SH-SY5Y (cell line): ENCODE measurements around the gene STOM.

ENCODE experiments used
- GATA2 ChIP-seq: IDR thresholded peaks from 2 replicates; pipeline ENCODE4 v1.6.1; 2011; ENCODE audit warnings: mild to moderate bottlenecking, low read depth, low read length
- GATA3 ChIP-seq: IDR thresholded peaks from 2 replicates; pipeline ENCODE4 v1.6.1; 2011; ENCODE audit warnings: low read depth, mild to moderate bottlenecking, low read length, moderate library complexity

The STOM gene

GRCh38 chr9:121369595-121370265, at the start of gene STOM:
Gene STOM, minus strand, starts transcription at chr9:121370250. Its CDS starts 63 bp downstream, at chr9:121370187.
- peak; percentile 44; the same call in 1 of the 2 replicates for TF ChIP-seq GATA2
- TF ChIP-seq GATA3 = no peak

GRCh38 chr9:121411993-121412392, 41.9 kb upstream of the STOM start:
- TF ChIP-seq GATA3 (no peak), GATA2 (no peak)

- TF ChIP-seq GATA2 (no peak), GATA3 (no peak)
These were observed 35.8 kb upstream of the STOM start for GRCh38 chr9:121405899-121406298.

DNA sequence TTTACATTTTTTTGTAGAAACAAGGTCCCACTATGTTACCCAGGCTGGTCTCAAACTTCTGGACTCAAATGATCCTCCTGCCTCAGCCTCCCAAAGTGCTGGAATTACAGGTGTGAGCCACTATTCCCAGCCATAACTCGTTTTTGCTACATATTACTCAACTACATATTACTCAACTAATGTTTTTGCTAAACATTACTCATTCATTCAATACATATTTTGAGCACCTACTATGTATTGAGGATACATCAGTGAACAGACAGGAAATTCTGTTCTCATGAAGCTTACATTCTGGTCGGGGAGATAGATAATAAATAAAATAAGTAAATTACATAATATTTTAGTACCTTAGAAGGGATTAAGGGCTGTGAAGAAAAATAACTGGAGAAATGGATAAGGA, 34.9 kb upstream of the STOM start:
- TF ChIP-seq GATA3 = no peak
- no peak for TF ChIP-seq GATA2

DNA sequence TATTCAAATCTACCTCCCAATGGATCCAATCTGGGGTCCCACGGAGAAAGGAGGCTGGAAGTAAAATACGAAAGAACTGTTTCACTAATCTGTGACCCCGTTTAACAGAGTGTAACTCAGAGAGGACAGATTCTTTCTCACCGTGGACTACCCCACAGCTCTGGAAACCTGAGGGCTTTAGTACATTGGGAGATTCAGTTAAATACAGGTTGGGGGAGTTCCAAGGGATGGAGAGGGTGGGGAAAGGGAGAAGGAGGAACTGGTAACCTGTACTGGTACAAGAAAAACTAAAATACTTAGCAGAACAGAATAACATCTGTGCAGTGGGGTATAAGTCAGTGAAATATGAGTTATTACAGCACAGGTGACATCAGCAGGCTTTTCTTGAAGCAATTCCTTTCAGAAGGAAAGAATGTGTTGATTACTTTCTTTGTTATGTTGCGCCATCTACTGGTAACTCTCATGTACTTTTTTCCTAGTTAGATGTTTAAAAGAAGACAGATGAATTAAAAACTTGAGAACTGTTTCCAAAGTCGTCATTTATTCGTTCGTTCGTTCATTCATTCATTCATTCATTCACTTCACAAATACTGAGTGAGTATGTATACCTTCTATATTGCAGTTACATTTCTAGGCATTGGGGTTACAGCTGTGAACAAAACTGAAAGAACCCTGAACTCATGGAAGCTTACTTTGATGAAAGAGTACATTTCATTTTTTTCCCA, 30.0 kb upstream of the STOM start:
- no peak for TF ChIP-seq GATA3
- TF ChIP-seq GATA2 = no peak

DNA sequence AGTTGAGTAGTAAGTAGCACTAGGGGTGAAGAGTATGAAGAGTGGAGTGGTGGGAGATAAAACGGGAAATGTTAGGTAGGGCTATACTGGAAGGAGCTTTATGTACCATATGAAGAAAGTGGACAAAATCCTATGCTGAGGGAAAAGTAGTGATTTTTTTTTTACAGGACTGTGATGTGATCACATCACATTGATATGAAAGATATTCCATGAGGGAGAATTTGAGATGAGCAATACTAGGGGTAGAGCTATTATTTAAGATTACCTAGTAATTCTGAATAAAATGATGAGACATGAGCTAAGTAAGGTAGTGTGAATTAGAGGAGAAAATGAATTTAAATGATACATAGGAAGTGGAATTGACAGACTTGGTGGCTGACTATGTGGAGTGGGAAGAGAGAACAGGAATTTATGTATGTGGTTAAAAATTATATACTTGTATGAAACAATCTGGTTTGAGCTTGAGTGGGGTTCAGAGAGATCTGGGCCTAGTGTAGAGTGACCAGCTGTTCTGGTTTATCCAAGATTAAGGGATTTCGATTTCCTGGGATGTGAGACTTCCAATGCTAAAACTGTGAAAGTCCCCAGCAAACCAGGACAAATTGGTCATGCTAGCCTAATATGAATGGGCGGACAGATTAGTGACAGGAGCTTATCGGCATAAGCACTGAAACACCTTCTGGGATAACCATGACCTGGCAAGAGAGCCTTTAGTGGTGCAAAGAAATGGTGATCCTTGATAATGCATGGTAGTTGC, 29.3 kb upstream of the STOM start:
- no peak for TF ChIP-seq GATA2
- TF ChIP-seq GATA3 = no peak

GRCh38 chr9:121398374-121398773, 28.3 kb upstream of the STOM start:
- TF ChIP-seq GATA3 (no peak), GATA2 (no peak)

- TF ChIP-seq GATA2 (no peak), GATA3 (no peak)
These were observed 25.5 kb upstream of the STOM start for GRCh38 chr9:121395558-121395957.

DNA sequence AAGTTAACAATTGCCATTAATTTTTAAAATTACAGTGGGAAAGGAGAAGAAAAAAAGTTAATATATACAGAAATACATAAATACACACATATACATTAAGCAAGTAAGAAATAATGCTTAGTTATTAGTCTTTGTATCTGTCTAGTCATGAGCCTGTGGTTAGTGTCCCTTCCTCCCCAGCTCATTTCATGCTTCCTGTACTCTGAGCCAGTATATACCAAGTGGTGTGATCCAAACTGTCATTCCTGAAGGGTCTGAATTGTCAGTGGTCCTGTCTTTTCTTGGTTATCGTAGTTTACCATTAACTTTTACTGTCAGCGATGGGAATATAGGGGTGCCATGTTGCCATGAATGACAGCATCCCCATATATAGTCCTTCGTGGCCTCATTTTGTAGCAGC, 24.2 kb upstream of the STOM start:
- TF ChIP-seq GATA2 (no peak), GATA3 (no peak)

DNA sequence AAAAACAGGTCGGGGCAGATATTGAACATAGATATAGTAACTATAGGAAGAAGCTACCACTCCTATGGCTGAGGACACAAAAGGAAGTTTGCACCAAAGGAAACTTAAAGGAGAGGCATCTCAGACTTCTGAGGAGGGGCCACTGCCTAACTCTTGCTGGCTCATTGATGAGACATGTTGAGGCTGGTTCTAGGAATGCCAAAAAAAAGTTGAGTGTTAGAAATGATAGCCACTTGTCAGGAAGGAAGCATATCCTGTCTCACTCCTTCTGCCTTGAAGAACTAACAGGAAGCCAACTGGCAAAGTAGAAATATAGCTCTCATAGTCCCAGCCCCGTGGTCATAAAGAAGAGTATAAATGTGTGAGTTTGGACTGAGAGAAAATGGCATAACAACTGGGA, 23.3 kb upstream of the STOM start:
- TF ChIP-seq GATA3 (no peak), GATA2 (no peak)

GRCh38 chr9:121390372-121390771, 20.3 kb upstream of the STOM start:
- TF ChIP-seq GATA3 (no peak), GATA2 (no peak)

GRCh38 chr9:121388140-121388905, 18.3 kb upstream of the STOM start:
- TF ChIP-seq GATA2 (no peak), GATA3 (no peak)

- TF ChIP-seq GATA2 = no peak
These were observed 16.6 kb upstream of the STOM start for GRCh38 chr9:121386442-121387175.

DNA sequence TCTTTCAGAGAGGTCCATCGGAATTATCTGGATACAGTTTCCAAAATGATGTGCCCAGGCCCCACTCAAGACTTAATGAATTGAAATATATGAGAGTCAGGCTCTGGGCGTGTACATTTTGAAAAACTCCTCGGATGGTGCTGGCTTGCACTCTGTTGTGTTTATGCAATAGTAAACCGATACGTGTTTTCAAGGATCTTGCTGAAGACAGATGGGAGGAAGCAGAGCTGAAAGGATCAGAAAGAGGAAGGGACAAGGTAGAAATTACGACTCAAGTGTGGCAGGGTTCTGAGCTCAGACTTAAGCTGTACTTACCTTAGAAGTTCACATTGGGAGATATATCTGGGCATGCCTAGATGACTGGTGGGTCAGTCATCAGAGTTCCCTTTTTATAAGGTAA, 13.7 kb upstream of the STOM start:
- TF ChIP-seq GATA2 = no peak
- no peak for TF ChIP-seq GATA3
